ENCODE data around the gene CCNL2.

CCNL2 gene

DNA sequence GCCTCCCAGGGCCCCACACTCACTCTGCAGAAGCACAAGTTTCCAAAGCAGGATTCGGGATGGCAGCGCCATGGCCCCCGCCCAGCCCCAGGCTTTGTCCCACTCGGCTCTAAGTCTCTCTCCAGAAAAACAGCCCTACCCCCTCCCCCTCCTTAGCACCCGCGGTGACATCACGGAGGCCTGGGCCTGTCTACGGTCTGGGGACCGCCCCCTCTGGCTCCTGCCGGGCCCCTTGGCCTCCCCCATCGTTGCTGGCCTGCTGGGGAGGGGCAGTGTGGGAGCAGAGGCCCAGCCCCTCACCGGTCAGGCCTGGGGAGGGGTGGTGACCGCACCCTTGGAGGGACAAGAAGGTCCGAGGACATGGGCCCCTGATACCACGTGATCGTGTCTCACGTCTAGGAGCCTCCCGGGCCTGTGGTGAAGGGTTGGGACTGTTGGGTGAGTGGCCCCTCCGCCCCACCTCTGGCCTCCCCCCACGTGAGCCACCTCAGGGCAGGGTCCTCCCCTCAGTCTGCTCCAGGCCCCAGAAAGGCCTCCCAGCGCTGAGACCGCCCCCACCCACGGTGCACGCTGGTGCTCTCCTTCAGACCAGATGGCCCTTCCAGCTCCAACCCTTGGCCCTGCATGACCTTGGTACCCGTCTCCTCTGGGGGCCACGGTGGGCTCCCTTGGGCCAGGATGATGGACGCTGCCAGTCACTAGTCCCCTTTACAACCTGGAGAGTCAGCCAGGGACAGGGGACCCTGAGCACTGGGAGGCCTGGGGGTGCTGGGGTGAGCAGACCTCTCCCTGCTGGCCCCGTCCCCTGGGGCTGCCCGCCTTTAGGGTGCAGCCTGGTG is 40.5 kb downstream of the CCNL2 start, which contains the start of gene MXRA8:
MXRA8 (minus strand) TSS at position 123 of the 839 bp plus-strand sequence; CDS start at position 72, 51 bp downstream.
- peak within 1 kb of the TSS; percentile 93 for H3K4me3 ChIP-seq (ENCODE audit: low read length)
- TF ChIP-seq, protein P1, sequence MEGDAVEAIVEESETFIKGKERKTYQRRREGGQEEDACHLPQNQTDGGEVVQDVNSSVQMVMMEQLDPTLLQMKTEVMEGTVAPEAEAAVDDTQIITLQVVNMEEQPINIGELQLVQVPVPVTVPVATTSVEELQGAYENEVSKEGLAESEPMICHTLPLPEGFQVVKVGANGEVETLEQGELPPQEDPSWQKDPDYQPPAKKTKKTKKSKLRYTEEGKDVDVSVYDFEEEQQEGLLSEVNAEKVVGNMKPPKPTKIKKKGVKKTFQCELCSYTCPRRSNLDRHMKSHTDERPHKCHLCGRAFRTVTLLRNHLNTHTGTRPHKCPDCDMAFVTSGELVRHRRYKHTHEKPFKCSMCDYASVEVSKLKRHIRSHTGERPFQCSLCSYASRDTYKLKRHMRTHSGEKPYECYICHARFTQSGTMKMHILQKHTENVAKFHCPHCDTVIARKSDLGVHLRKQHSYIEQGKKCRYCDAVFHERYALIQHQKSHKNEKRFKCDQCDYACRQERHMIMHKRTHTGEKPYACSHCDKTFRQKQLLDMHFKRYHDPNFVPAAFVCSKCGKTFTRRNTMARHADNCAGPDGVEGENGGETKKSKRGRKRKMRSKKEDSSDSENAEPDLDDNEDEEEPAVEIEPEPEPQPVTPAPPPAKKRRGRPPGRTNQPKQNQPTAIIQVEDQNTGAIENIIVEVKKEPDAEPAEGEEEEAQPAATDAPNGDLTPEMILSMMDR (conservative IDR thresholded peaks at IDR 0.05; ENCODE audit: low read length), result no peak
- peak; percentile 94 for DNase-seq (ENCODE audit: low read depth)

DNA sequence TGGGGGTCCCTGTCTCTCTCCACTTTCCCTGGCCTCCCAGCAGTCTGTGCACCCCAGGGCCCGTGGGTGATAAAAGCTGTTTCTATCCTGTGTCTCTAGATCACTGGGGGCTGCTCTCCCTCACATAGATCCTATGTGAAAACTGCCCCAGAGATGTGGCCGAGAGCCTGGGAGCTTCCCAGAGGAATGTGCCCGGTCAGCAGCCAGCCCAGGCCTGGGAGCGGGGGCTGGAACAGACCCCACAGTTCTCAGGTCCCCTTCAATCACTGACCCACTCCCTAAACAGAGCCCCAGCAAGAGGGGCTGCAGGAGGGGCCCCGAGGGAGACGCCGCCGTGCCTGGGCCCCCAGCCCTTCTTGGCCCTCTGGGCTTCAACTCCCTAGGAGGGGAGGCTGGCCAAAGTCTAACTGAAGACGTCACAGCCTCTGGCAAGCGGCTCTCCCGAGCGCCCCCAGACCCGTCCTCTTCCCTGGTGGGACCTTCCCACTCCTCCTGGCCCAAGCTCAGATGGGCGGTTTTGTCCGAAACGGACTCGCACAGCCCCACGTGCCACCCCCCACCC is 41.2 kb downstream of the CCNL2 start:
- peak overlapping the region; percentile 93 for H3K4me3 ChIP-seq (ENCODE audit: low read length)
- TF ChIP-seq, protein P1 (conservative IDR thresholded peaks at IDR 0.05; ENCODE audit: low read length), result no peak
- no peak for DNase-seq (ENCODE audit: low read depth)

DNA sequence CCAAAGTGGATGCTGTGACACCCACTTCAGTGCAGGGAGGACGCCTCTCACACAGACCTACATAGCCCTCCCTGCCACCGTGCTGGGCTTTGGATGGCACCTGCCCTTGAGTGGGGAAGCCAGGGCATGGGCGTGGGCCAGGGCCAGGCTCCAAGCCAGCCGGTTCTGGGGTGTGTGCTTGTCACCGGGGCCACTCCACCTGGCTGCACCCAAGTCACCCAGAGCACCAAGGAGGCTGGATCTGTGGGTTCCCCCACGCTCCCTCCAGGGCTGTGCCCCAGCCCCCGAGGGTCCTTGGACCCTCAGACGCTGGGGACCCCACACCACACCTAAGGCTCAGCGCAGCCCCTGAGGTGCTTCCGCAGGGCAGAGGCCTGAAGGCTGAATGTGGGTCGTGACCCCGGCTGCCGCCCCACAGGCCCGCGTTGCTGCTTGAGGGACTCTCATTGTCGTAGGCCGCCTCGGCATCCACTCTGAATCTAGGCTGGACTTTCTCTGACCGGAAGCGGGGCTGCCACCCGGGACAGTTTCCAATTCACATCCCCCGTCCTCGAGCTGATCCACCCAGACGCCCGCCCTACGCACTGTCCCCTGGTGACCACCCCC is 42.2 kb downstream of the CCNL2 start:
- TF ChIP-seq, protein P1 (conservative IDR thresholded peaks at IDR 0.05; ENCODE audit: low read length), result no peak
- H3K4me3 ChIP-seq (ENCODE audit: low read length), result peak overlapping the region; percentile 93
- DNase-seq (ENCODE audit: low read depth), result no peak

DNA sequence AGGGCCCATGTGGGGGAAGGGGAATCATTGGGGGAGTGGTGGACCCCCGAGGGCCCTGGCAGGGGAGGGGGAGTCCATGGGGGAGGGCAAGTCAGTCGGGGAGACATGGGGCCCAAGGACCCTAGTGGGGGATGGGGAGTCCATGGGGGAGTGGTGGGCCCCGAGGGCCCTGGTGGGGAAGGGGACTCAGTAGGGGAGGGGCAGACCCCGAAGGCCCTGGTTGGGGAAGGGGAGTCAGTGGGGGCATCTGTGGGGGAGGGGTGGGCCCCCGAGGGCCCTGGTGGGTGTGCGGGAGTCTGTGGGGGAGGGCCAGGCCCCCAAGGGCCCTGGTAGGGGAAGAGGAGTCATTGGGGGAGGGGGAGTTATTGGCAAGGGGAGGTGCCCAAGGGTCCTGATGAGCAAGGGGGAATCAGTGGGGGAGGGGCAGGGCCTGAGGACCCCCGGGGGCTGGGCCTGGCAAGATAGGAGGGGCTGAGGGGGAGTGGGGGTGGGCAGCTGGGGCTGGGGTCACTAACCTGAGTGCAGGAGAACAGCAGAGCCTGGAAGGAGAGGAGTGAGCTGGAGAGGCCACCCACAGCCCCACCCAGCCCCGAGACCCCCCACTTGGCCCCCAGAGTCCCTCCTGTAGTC is 42.9 kb downstream of the CCNL2 start:
- TF ChIP-seq, protein P1 (conservative IDR thresholded peaks at IDR 0.05; ENCODE audit: low read length), result no peak
- DNase-seq (ENCODE audit: low read depth), result no peak
- peak overlapping the region; percentile 93 for H3K4me3 ChIP-seq (ENCODE audit: low read length)

DNA sequence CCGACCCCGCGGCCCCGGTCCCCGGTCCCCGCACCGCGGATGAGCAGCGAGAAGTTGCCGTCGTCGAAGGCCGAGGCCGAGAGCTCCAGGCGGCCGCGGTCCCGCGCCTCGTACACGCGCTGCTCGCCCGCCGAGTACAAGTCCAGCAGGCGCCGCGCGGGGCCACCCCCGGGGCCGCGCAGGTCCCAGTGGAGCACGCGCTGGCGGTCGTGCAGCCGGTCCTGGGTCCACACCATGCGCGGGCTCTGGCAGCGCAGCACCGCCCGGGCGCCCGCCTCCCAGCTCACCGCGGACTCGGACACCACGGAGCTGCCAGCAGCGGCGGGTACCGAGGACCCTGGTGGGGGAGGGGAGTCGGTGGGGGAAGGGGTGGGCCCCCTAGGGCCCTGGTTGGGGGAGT is 43.7 kb downstream of the CCNL2 start:
- TF ChIP-seq, protein P1 (conservative IDR thresholded peaks at IDR 0.05; ENCODE audit: low read length), result no peak
- no peak for DNase-seq (ENCODE audit: low read depth)
- H3K4me3 ChIP-seq (ENCODE audit: low read length), result peak overlapping the region; percentile 93

DNA sequence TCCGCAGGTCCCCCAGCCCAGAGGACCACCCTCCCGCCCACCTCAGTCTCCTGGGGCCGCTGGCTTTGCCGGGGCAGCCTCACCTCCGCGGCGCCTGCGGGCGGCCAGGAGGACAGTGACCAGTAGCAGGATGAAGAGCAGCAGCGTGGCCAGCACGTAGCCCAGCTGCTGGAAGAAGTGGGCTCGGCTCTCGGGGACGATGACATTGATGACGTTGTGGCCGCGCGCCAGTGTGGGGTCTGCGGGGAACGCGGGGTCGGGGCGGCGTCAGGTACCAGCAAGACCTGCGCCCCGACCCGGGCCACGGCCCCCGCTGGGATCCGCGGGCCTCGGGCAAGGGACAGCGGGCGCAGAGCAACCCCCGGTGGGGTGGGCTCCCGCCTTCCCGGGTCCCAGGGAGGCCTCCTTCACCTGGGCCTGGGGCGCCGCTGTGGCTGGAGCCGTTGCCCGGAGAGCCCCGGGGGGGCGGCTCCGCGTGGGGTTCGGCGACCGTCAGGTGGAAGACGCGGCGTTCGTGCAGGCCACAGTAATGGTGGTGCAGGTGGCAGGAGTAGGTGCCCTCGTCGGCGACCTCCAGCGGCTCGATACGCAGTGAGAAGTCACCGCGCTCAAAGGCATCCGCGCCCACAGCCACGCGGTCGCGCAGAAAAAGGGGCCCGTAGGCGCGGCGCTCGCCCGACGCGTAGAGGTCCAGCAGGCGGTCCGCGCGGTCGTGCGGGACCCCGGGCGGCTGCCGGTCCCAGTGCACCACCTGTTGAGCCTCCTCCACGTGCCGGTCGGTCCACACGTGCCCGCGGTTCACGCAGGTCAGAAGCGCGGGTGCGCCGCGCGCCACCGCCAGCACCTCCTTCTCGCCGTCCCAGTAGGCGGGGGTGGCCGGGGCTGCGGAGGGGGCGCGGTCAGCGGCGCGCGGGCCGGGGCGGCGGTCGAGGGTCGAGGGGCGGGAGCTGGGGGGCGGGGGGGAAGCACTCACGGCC is 44.6 kb downstream of the CCNL2 start:
- peak overlapping the region; percentile 93 for H3K4me3 ChIP-seq (ENCODE audit: low read length)
- TF ChIP-seq, protein P1 (conservative IDR thresholded peaks at IDR 0.05; ENCODE audit: low read length), result no peak
- DNase-seq (ENCODE audit: low read depth), result no peak
